Measurements from ENCODE around the gene TCN1.

GRCh38 chr11:59813364-59813763, 52.9 kb downstream of the TCN1 start:
- TF ChIP-seq CTCF (IDR thresholded peaks at IDR 0.05; ENCODE audit: borderline replicate concordance, extremely low read depth, low read length, poor library complexity, severe bottlenecking) (no peak), EZH2 (IDR thresholded peaks at IDR 0.05; ENCODE audit: borderline replicate concordance, low read depth, low read length, severe bottlenecking) (no peak)

Measured in DND-41 (cell line).